Measurements from ENCODE around the gene CREBBP.

Gene CREBBP

DNA sequence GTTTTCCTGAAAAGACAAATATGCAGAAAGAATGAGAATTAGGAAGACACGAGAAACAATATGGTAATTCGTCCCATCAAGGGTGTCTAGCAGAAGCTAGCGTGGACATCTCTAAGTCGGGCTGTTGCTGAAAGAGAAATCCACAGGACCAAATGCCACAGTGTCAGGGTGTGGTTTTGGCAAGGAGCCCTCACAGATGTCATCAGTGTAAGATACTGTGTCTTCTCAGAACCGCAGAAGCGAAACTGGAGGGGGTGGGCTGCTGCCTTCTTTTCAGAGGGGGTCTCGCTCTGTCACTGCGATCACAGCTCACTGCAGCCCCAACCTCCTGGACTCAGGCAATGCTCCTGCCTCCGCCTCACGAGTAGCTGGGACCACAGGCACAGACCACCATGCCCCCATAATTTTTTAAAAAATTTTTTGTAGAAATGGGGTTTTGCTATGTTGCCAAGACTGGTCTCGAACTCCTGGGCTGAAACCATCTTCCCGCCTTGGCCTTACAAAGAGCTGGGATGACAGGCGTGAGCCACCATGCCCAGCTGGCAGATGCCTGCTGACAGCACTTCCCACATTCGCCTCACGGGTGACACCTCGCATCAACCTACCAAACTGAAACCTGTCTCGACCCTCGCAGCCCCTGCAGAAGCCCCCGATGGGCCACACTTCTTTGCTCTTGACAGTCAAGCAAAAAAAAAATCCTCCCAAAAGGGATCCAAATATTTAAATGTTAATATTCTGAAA lies 189.4 kb downstream of the CREBBP start:
- ATAC-seq (ENCODE audit: low read depth): no peak
- H3K36me3 ChIP-seq (ENCODE audit: low read depth): peaks cover 52% of the 10 kb centered on the region

DNA sequence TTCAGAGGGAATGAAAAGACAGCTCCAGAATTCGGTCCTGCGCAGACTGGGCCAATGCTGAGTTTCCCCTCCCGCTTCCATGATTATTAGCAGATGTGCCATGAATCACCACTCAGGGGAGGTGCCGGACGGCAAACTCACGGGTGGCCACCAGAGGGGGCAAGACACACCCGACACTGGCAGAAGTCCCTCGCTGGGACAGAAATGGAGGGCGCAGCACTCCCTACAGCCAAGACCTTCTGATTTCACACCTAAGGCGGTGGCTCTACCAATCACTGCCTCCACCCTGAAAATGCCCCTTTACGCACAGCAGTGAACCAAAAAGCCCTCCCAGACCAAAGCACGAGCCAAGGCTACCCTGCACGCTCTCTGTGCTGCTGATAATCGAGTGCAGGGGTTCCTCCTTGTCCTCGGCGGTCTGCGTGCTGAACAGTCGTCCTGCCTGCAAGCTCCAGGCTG lies 190.0 kb downstream of the CREBBP start:
- Histone ChIP-seq H3K27ac (ENCODE audit: poor library complexity, severe bottlenecking) (no peak overlapping the region), H3K36me3 (ENCODE audit: low read depth) (peaks cover 58% of the 10 kb centered on the region), H3K4me1 (ENCODE audit: insufficient read depth, poor library complexity, severe bottlenecking) (peaks cover 4% of the 10 kb centered on the region), H3K27me3 (ENCODE audit: insufficient read depth, poor library complexity, severe bottlenecking) (no peaks in the 10 kb centered on the region), H3K4me3 (ENCODE audit: severe bottlenecking) (no peak overlapping the region), H3K9me3 (ENCODE audit: severe bottlenecking) (no peaks in the 10 kb centered on the region)
- DNase-seq (ENCODE audit: low spot score) (no peak), ATAC-seq (ENCODE audit: low read depth) (peak; percentile 96)
- peak; percentile 95 for TF ChIP-seq CTCF (IDR thresholded peaks at IDR 0.05; ENCODE audit: poor library complexity, severe bottlenecking)

More for the DNA sequence above, 189.4 kb downstream of the CREBBP start:
- no peaks in the 10 kb centered on the region for H3K9me3 ChIP-seq (ENCODE audit: severe bottlenecking)
- peaks cover 4% of the 10 kb centered on the region for H3K4me1 ChIP-seq (ENCODE audit: insufficient read depth, poor library complexity, severe bottlenecking)
- H3K4me3 ChIP-seq (ENCODE audit: severe bottlenecking): no peak overlapping the region
- H3K27ac ChIP-seq (ENCODE audit: poor library complexity, severe bottlenecking): no peak overlapping the region
- no peaks in the 10 kb centered on the region for H3K27me3 ChIP-seq (ENCODE audit: insufficient read depth, poor library complexity, severe bottlenecking)
- DNase-seq (ENCODE audit: low spot score): no peak
- no peak for TF ChIP-seq CTCF (IDR thresholded peaks at IDR 0.05; ENCODE audit: poor library complexity, severe bottlenecking)

DNA sequence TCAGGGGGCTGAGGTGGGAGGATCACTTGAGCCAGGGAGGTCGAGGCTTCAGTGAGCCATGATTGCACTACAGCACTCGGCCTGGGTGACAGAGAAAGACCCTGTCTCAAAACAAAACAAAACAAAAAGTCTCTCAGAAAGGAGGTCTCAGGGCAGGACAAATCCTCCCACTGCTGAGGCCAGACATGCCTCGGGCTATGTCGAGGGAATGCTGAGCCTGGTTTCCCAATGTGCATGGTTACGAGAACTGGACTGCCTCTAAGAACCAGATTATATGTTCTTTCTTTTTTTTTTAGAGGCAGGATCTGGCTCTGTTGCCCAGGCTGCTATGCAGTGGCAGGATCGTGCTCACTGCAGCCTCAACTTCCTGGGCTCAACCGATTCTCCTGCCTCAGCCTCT lies 190.8 kb downstream of the CREBBP start:
- ATAC-seq (ENCODE audit: low read depth): no peak

GRCh38 chr16:3687792-3688191 lies 192.7 kb downstream of the CREBBP start:
- H3K27ac ChIP-seq (ENCODE audit: poor library complexity, severe bottlenecking): no peak overlapping the region
- peaks cover 73% of the 10 kb centered on the region for H3K36me3 ChIP-seq (ENCODE audit: low read depth)
- no peak for TF ChIP-seq CTCF (IDR thresholded peaks at IDR 0.05; ENCODE audit: poor library complexity, severe bottlenecking)
- no peak for ATAC-seq (ENCODE audit: low read depth)
- peaks cover 4% of the 10 kb centered on the region for H3K4me1 ChIP-seq (ENCODE audit: insufficient read depth, poor library complexity, severe bottlenecking)
- no peaks in the 10 kb centered on the region for H3K27me3 ChIP-seq (ENCODE audit: insufficient read depth, poor library complexity, severe bottlenecking)
- H3K4me3 ChIP-seq (ENCODE audit: severe bottlenecking): no peak overlapping the region
- no peak for DNase-seq (ENCODE audit: low spot score)
- H3K9me3 ChIP-seq (ENCODE audit: severe bottlenecking): no peaks in the 10 kb centered on the region

More for the DNA sequence above, 190.8 kb downstream of the CREBBP start:
- Histone ChIP-seq H3K27ac (ENCODE audit: poor library complexity, severe bottlenecking) (no peak overlapping the region), H3K4me3 (ENCODE audit: severe bottlenecking) (no peak overlapping the region), H3K27me3 (ENCODE audit: insufficient read depth, poor library complexity, severe bottlenecking) (no peaks in the 10 kb centered on the region), H3K36me3 (ENCODE audit: low read depth) (peaks cover 61% of the 10 kb centered on the region), H3K9me3 (ENCODE audit: severe bottlenecking) (no peaks in the 10 kb centered on the region), H3K4me1 (ENCODE audit: insufficient read depth, poor library complexity, severe bottlenecking) (peaks cover 4% of the 10 kb centered on the region)
- TF ChIP-seq CTCF (IDR thresholded peaks at IDR 0.05; ENCODE audit: poor library complexity, severe bottlenecking): no peak
- no peak for DNase-seq (ENCODE audit: low spot score)

DNA sequence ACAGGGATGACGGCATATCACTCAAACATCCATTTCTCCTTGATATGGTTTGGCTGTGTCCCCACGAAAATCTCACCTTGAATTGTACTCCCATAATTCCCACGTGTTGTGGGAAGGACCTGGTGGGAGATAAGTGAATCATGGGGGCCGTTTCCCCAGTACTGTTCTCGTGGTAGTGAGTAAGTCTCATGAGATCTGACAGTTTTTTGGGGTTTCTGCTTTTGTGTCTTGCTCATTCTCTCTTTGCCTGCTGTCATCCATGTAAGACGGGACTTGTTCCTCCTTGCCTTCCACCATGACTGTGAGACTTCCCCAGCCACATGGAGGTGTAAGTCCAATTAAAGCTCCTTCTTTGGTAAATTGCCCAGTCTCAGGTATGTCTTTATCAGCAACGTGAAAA lies 193.5 kb downstream of the CREBBP start:
- Histone ChIP-seq H3K36me3 (ENCODE audit: low read depth) (peaks cover 78% of the 10 kb centered on the region), H3K9me3 (ENCODE audit: severe bottlenecking) (no peaks in the 10 kb centered on the region)

More for the DNA sequence above, 193.5 kb downstream of the CREBBP start:
- H3K4me3 ChIP-seq (ENCODE audit: severe bottlenecking): no peak overlapping the region
- TF ChIP-seq CTCF (IDR thresholded peaks at IDR 0.05; ENCODE audit: poor library complexity, severe bottlenecking): no peak
- DNase-seq (ENCODE audit: low spot score) (no peak), ATAC-seq (ENCODE audit: low read depth) (no peak)
- no peak overlapping the region for H3K27ac ChIP-seq (ENCODE audit: poor library complexity, severe bottlenecking)
- H3K4me1 ChIP-seq (ENCODE audit: insufficient read depth, poor library complexity, severe bottlenecking): peaks cover 4% of the 10 kb centered on the region
- no peaks in the 10 kb centered on the region for H3K27me3 ChIP-seq (ENCODE audit: insufficient read depth, poor library complexity, severe bottlenecking)

All from RWPE2 (cell line).